Measurements from ENCODE around the gene RERE.

The RERE gene

DNA sequence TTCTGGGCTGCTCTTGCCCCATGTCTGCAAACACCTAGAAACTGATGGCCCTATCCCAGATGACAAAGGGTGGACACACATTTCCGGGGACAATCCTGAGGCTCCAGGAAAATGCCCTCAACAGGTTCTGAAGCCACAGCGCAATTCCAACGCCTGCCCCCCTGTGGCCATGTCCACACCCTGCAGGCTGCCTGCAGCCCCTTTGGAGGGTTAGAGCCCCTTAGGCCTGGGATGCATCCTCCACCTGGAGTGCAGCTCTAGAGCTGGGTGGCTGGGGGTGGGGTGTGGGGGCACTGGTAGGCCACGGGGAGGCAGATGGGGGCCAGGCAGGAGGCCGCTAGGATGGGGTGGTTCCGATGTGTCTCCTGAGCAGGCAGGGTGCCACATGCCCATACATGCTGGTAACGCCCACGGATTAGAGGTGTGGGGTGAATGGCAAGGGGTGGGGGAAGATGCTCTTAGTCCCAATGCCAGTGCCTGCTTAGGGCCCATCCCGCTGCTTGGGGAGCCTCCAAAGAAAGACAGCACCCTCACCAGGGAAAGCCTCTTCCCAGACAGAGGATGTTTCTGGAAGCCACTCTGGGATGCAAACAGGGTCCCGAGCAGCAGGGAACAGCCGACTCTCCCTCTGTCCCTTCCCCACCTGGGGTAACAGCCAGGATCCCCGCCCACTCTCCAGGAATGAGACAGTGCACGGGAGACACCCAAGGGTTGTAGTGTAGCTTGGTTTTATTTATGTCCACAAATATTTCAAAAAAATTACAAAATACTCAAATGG lies 465.6 kb downstream of the RERE start:
- DNase-seq (ENCODE audit: low read depth): no peak
- TF ChIP-seq, protein P1, sequence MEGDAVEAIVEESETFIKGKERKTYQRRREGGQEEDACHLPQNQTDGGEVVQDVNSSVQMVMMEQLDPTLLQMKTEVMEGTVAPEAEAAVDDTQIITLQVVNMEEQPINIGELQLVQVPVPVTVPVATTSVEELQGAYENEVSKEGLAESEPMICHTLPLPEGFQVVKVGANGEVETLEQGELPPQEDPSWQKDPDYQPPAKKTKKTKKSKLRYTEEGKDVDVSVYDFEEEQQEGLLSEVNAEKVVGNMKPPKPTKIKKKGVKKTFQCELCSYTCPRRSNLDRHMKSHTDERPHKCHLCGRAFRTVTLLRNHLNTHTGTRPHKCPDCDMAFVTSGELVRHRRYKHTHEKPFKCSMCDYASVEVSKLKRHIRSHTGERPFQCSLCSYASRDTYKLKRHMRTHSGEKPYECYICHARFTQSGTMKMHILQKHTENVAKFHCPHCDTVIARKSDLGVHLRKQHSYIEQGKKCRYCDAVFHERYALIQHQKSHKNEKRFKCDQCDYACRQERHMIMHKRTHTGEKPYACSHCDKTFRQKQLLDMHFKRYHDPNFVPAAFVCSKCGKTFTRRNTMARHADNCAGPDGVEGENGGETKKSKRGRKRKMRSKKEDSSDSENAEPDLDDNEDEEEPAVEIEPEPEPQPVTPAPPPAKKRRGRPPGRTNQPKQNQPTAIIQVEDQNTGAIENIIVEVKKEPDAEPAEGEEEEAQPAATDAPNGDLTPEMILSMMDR (IDR thresholded peaks at IDR 0.05; ENCODE audit: low read depth, low read length, missing control alignments): peak; percentile 84
- in situ Hi-C loops (cut with HindIII; ENCODE audit: low sequenced_read_pairs): loop anchor here (5.0 kb wide), 1 partner anchor 55 kb away; no protein-coding TSS in a partner anchor
- no peak overlapping the region for H3K4me3 ChIP-seq (ENCODE audit: low read depth, low read length)

DNA sequence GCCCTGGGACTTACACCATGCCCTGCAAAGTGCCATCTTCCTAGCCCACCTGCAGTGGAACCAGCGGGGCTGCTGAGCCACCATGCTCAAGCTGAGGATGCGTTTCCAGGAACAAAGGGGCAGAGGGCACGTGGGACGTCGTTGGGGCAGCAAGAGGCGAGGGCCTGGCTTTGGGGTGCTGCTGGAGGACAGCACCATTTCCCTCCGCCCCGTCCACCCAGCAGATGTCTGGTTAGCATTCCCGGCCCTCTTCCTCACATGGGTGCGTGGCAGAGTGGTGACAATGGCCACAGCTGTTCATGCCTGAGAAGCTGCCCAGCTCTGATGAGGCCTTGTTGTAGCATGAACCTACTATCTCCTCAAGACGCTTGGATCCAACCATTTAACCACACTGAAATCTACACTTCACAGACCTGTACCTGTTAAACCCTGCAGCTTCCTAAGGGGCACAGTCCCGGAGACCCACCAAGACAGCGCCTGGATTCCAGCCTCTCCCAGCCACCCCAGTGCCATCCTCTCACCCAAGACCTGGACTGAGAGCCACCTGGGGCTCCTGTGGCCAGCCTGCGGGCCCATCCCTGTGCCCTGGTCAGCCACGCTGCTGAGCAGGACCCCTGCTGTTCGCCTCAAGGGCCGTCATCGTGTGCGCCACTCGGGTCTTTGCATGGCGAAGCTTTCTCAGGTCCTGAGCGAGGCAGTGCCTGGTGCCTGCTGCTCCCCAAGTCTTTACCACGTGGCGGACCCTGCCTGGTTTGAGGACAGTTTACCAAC lies 466.3 kb downstream of the RERE start:
- DNase-seq (ENCODE audit: low read depth): no peak
- H3K4me3 ChIP-seq (ENCODE audit: low read depth, low read length): no peak overlapping the region
- TF ChIP-seq, protein P1 (IDR thresholded peaks at IDR 0.05; ENCODE audit: low read depth, low read length, missing control alignments): no peak
- in situ Hi-C loops (cut with HindIII; ENCODE audit: low sequenced_read_pairs): loop anchor here (5.0 kb wide), 1 partner anchor 56 kb away; no protein-coding TSS in a partner anchor

GRCh38 chr1:8349961-8350360 lies 467.5 kb downstream of the RERE start:
- no peak overlapping the region for H3K4me3 ChIP-seq (ENCODE audit: low read depth, low read length)
- TF ChIP-seq, protein P1 (IDR thresholded peaks at IDR 0.05; ENCODE audit: low read depth, low read length, missing control alignments): no peak
- no peak for DNase-seq (ENCODE audit: low read depth)
- in situ Hi-C loops (cut with HindIII; ENCODE audit: low sequenced_read_pairs): loop anchor here (5.0 kb wide), 1 partner anchor 57 kb away; no protein-coding TSS in a partner anchor

DNA sequence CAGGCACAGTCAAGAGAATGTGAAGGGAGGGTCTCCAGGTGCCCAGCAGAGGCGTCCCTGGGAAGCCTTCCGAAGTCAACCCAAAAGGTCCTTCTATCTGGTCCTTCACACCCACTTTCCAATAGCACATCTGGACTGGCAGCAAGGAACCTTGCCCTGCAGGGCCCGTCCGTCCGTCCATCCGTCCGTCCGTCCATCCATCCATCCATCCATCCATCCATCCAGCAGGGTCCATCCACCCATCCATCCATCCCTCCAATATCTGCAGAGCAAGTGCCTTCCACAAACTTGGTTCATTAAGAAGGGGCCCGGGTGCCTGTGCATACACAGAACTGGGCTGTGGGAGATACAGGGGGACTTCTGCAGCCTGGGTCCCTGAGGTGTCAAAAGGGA lies 468.0 kb downstream of the RERE start:
- TF ChIP-seq, protein P1 (IDR thresholded peaks at IDR 0.05; ENCODE audit: low read depth, low read length, missing control alignments): no peak
- no peak overlapping the region for H3K4me3 ChIP-seq (ENCODE audit: low read depth, low read length)
- in situ Hi-C loops (cut with HindIII; ENCODE audit: low sequenced_read_pairs): no loop called here
- DNase-seq (ENCODE audit: low read depth): no peak

DNA sequence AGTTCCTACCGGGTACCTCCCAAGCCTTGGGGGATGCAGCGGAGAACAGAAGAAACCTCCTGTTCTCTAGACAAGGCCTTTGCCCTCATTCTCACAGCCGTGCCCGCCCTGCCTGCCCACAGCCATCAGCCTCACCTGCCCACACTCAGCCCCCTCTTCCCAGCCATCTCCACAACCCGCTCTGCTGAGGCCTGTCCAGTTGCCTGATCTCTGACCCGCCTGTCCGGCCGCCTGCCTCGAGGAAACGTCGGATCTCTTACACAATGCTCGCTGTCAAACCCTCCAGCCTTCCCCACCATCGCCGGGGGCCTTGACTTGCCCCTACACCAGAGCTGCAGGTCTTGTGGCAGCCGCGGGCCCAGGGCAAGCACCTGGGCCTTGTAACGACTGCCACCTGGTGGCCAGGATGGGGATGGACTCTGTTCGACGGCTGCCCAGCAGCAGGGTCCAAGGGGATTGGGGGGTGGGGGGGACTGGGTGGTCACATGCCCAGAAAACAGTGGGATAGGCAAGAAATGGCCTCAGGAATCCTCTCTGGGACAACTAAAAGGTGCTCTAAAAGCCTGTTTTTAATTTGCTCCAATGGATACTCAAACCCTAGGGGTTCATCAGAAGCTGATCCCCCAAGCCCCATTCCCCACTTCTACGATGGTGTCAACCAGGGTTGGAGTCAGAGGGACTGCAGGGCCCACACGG lies 468.5 kb downstream of the RERE start:
- TF ChIP-seq, protein P1 (IDR thresholded peaks at IDR 0.05; ENCODE audit: low read depth, low read length, missing control alignments): peak; percentile 82
- in situ Hi-C loops (cut with HindIII; ENCODE audit: low sequenced_read_pairs): no loop called here
- peak; percentile 24 for DNase-seq (ENCODE audit: low read depth)
- no peak overlapping the region for H3K4me3 ChIP-seq (ENCODE audit: low read depth, low read length)
